H4 (cell line): ENCODE results near the gene TPBGL. TPM values are rescaled to one million over a fixed set of nuclear protein-coding genes. Genes with fewer than 3 reads are reported as not detected.

Experiments used
- total RNA-seq: library from RNA; depleted of rRNA; stranded (reverse); fragments of >200 nt; shearing (Covaris generic); gene quantifications from 2 replicates; pipeline ENCODE4 v1.2.3, GENCODE V29; 2014; rRNA removed

Gene TPBGL
- total RNA-seq, 1 experiment from 2014 or later = not detected

Other genes with a start within 250 kb of the TPBGL start
- not detected in 2 replicates for gene OR2AT4, start 143.9 kb upstream of the TPBGL start, total RNA-seq
- gene SLCO2B1, start 89.7 kb upstream of the TPBGL start, total RNA-seq = 3.0 TPM in 1 of 2 replicates, not detected in the other
- 7.3 and 9.3 TPM in 2 replicates for gene ARRB1, start 110.9 kb downstream of the TPBGL start, total RNA-seq
- gene RPS3, start 158.7 kb downstream of the TPBGL start, total RNA-seq = 2,042 and 2,419 TPM in 2 replicates
- gene KLHL35, start 192.4 kb downstream of the TPBGL start, total RNA-seq = not detected in 2 replicates